Measurements from ENCODE around the gene PRR19. TPM values are rescaled to one million over a fixed set of nuclear protein-coding genes. Genes with fewer than 3 reads are reported as not detected.

Gene PRR19
- total RNA-seq, 1 experiment from 2014 or later = 3.2 TPM

- Mint-ChIP-seq H3K9me3 (no peaks in the 10 kb centered on the region; a peak in 1 of 5 replicates), H3K4me3 (no peak overlapping the region), H3K27ac (no peak overlapping the region), H3K27me3 (ENCODE audit: low read depth) (no peaks in the 10 kb centered on the region), H3K4me1 (no peaks in the 10 kb centered on the region), H3K36me3 (ENCODE audit: insufficient read depth in 1 of 3, low read depth in 3 of 3) (peaks cover 2 to 30% (median 15%) of the 10 kb centered on the region in 3 experiments; a peak in 5 of 7 replicates)
- DNase-seq = no peak
- H3K9me3 ChIP-seq (ENCODE audit: control insufficient read depth, low read depth, low read length) = no peaks in the 10 kb centered on the region
- no peaks in the 10 kb centered on the region for H3K4me1 ChIP-seq (ENCODE audit: insufficient read depth, low read length)
- no peak overlapping the region; the same call in 1 of the 2 replicates for H3K14ac ChIP-seq (ENCODE audit: insufficient read depth, low read length)
- no peak overlapping the region for H2BK12ac ChIP-seq (ENCODE audit: insufficient read length, low read depth, low read length)
- no peak overlapping the region for H3K4ac ChIP-seq (ENCODE audit: low read depth, low read length)
- no peak overlapping the region for H3K56ac ChIP-seq (ENCODE audit: insufficient read length, low read depth, low read length)
- no peak overlapping the region for H2AFZ ChIP-seq (ENCODE audit: low read length)
- no peak overlapping the region for H3K18ac ChIP-seq (ENCODE audit: insufficient read length, low read depth, low read length)
- H4K20me1 ChIP-seq (ENCODE audit: control insufficient read depth, insufficient read depth, insufficient read length) = no peaks in the 10 kb centered on the region
- no peak overlapping the region for H3K27ac ChIP-seq (ENCODE audit: insufficient read length, low read depth, low read length)
- H3K9ac ChIP-seq (ENCODE audit: extremely low read depth, insufficient read length, low read length) = no peak overlapping the region
- H3K79me1 ChIP-seq (ENCODE audit: insufficient read depth, low read depth, low read length, poor library complexity, severe bottlenecking) = no peaks in the 10 kb centered on the region
- no peak overlapping the region for H4K5ac ChIP-seq (ENCODE audit: insufficient read length, low read depth, low read length)
- no peak overlapping the region for H2BK20ac ChIP-seq (ENCODE audit: low read depth, low read length, poor library complexity, severe bottlenecking)
- H2BK120ac ChIP-seq (ENCODE audit: low read depth, low read length, poor library complexity, severe bottlenecking) = no peak overlapping the region
- no peaks in the 10 kb centered on the region for H3K79me2 ChIP-seq (ENCODE audit: insufficient read depth, low read length)
- no peak overlapping the region for H4K91ac ChIP-seq (ENCODE audit: insufficient read length, low read depth, low read length)
- no CpG with 5 or more reads among the region's 21 CpGs for WGBS (ENCODE audit: extremely low coverage, insufficient read length, low lambda C conversion rate)
- H3K23ac ChIP-seq (ENCODE audit: insufficient read length, low read depth, low read length) = no peak overlapping the region
- TF ChIP-seq CTCF (conservative IDR thresholded peaks at IDR 0.05) = no peak
- no peak overlapping the region for H3T11ph ChIP-seq (ENCODE audit: low read length)
- H4K8ac ChIP-seq (replicated peaks; ENCODE audit: insufficient read length, low read depth, low read length) = no peak overlapping the region
- no peak overlapping the region for H2BK15ac ChIP-seq (ENCODE audit: low read depth, low read length)
- no peaks in the 10 kb centered on the region for H3K23me2 ChIP-seq (ENCODE audit: insufficient read length, low read depth, low read length, poor library complexity, severe bottlenecking)
- no peaks in the 10 kb centered on the region for H3K27me3 ChIP-seq (ENCODE audit: insufficient read depth, low read length)
- no peak overlapping the region for H3K4me2 ChIP-seq (ENCODE audit: insufficient read depth, insufficient read length, low read length)
- no peak overlapping the region for H2BK5ac ChIP-seq (ENCODE audit: insufficient read length, low read length)
- no peak overlapping the region for H2AK5ac ChIP-seq (ENCODE audit: insufficient read length, low read length)
Observed at GRCh38 chr19:42351079-42351735, 49.3 kb downstream of the PRR19 start.
